ENCODE measurements around the gene CCR9.

- no peak for TF ChIP-seq CTCF (IDR thresholded peaks at IDR 0.05)
- no peak for TF ChIP-seq EP300 (IDR thresholded peaks at IDR 0.05)
- no peak for TF ChIP-seq POLR2AphosphoS5 (IDR thresholded peaks at IDR 0.05)
- TF ChIP-seq POLR2A (IDR thresholded peaks at IDR 0.05), result no peak
These were observed 5.6 kb upstream of the CCR9 start for GRCh38 chr3:45880725-45881077.
